K562 (cell line): ENCODE results near the gene ZNF181. TPM values are rescaled to one million over a fixed set of nuclear protein-coding genes. Genes with fewer than 3 reads are reported as not detected.

ENCODE experiments used
- ATAC-seq: fragments of 200-7000 bp; cut with Tn5 transposase; 3 replicates; pipeline ENCODE4 v1.9.1; 2020; ENCODE audit warnings: moderate library complexity
- BruUV-seq: library from RNA; stranded (reverse); fragments of 400-500 nt; replicated peaks from 2 replicates; lab custom pipeline; 2021; lab: Mats Ljungman, UMichigan
- CTCF ChIA-PET: fragments of 300-600 bp; formaldehyde crosslinking; extraction: SDS; loops from one replicate; lab custom pipeline; 2021; ENCODE audit warnings: low intra/inter-chr PET ratio; lab: Yijun Ruan, JAX
- POLR2A ChIA-PET: fragments of 300-600, 350-650 bp; sonication (Branson Sonifier 250); formaldehyde crosslinking; extraction: SDS; loops from one replicate; lab custom pipeline; 2021; ENCODE audit warnings: antibody characterized with exemption, inconsistent platforms; lab: Yijun Ruan, JAX
- DNase-seq, 4 experiments: peaks; one replicate each; pipeline versions ENCODE4 v3.0.0 to v3.0.0-alpha.2; 2011 to 2018; ENCODE audit warnings: low spot score in 3 of 4, mixed read lengths in 3 of 4; ENCODE audit errors: extremely low read depth in 1 of 4
- FAIRE-seq: peaks from 2 replicates; lab custom pipeline; 2011; peaks lifted over from hg19 to GRCh38; lab: Jason Lieb, UNC
- H2AFZ ChIP-seq: 2 replicates; pipeline ENCODE4 v1.6.0; 2011; ENCODE audit warnings: low read depth, low read length, control low read depth, inconsistent platforms
- H3K27ac ChIP-seq: fragments of 200-600 bp; 3 replicates; pipeline ENCODE4 v1.8.0; 2011; ENCODE audit warnings: low read depth, mild to moderate bottlenecking, control low read depth, inconsistent platforms, low read length, moderate library complexity, mixed read lengths; ENCODE audit errors: extremely low read depth
- H3K27me3 ChIP-seq, 2 experiments: fragments of 300-600 bp in 1 of 2; 2 replicates in 1 of 2; 3 replicates in 1 of 2; pipeline versions ENCODE4 v1.6.0 to v1.8.0; 2011; ENCODE audit warnings: inconsistent platforms in 2 of 2, low read length in 2 of 2, mild to moderate bottlenecking in 1 of 2, mixed read lengths in 1 of 2, moderate library complexity in 1 of 2; ENCODE audit not compliant: control insufficient read depth in 2 of 2, insufficient read depth in 2 of 2
- H3K36me3 ChIP-seq: fragments of 300-600 bp; 3 replicates; pipeline ENCODE4 v1.8.0; 2011; ENCODE audit warnings: mild to moderate bottlenecking, low read length, inconsistent platforms; ENCODE audit not compliant: control insufficient read depth, insufficient read depth
- H3K4me1 ChIP-seq, 2 experiments: fragments of 200-600 bp in 1 of 2; replicated peaks in 1 of 2; 2 replicates in 1 of 2; 3 replicates in 1 of 2; pipeline versions ENCODE4 v1.5.1 to v1.8.0; 2011; ENCODE audit warnings: inconsistent platforms in 2 of 2, low read length in 2 of 2, mild to moderate bottlenecking in 1 of 2, mixed read lengths in 1 of 2, moderate library complexity in 1 of 2; ENCODE audit not compliant: control insufficient read depth in 2 of 2, insufficient read depth in 2 of 2
- H3K4me2 ChIP-seq: 2 replicates; pipeline ENCODE4 v1.6.1; 2011; ENCODE audit warnings: low read length, control low read depth, inconsistent platforms, mixed read lengths; ENCODE audit not compliant: insufficient read depth
- H3K4me3 ChIP-seq: fragments of 200-600 bp; sonication (generic), shearing (Covaris generic); 2 replicates; pipeline ENCODE4 v1.5.1; 2016; ENCODE audit warnings: control low read depth, inconsistent platforms
- H3K79me2 ChIP-seq: fragments of 200-600 bp; 3 replicates; pipeline ENCODE4 v1.8.0; 2011; ENCODE audit warnings: low read length, inconsistent platforms; ENCODE audit not compliant: control insufficient read depth, insufficient read depth
- H3K9ac ChIP-seq, 2 experiments: 2 replicates each; pipeline versions ENCODE4 v1.6.0 to v1.6.1; 2011; ENCODE audit warnings: low read depth in 2 of 2, low read length in 2 of 2, control low read depth in 1 of 2, inconsistent platforms in 1 of 2, mild to moderate bottlenecking in 1 of 2, mixed read lengths in 1 of 2; ENCODE audit not compliant: insufficient read depth in 1 of 2
- H3K9me1 ChIP-seq: one replicate; pipeline ENCODE4 v1.6.0; 2011; ENCODE audit warnings: inconsistent platforms, mild to moderate bottlenecking, low read length, moderate library complexity; ENCODE audit not compliant: control insufficient read depth, insufficient read depth
- H3K9me3 ChIP-seq: replicated peaks from 2 replicates; pipeline ENCODE4 v1.5.1; 2011; ENCODE audit warnings: low read depth, low read length, inconsistent platforms; ENCODE audit not compliant: control insufficient read depth, insufficient read depth
- H4K20me1 ChIP-seq: replicated peaks from 2 replicates; pipeline ENCODE4 v1.6.1; 2011; ENCODE audit warnings: low read length, inconsistent platforms, mixed read lengths; ENCODE audit not compliant: control insufficient read depth, insufficient read depth
- ATF1 ChIP-seq, 2 experiments: fragments of 450-650 bp in 1 of 2; IDR thresholded peaks; 2 replicates each; pipeline ENCODE4 v1.6.1; 2016; ENCODE audit warnings: missing compliant biosample characterization in 1 of 2, missing genetic modification characterization in 1 of 2
- ZBTB5 ChIP-seq: fragments of 450-650 bp; IDR thresholded peaks from 2 replicates; pipeline ENCODE4 v1.6.1; 2017; ENCODE audit warnings: antibody characterized with exemption
- WGBS: fragments of 100-300 bp; shearing (Covaris generic); methylation state at CpG from one replicate; pipeline ENCODE4 v1.1.6; 2016; ENCODE audit warnings: low coverage, mixed read lengths; ENCODE audit not compliant: insufficient coverage; ENCODE audit errors: missing lambda C conversion rate; 5-methylcytosine and 5-hydroxymethylcytosine counted together
- in situ Hi-C: fragments of 300-500 bp; cut with MboI; formaldehyde crosslinking; loops from 4 replicates; pipeline ENCODE4 v1.15.0; 2018; ENCODE audit warnings: inconsistent platforms, mixed read lengths
- intact Hi-C: fragments of 100-400 bp; cut with micrococcal nuclease; formaldehyde crosslinking; loops from 2 replicates; pipeline ENCODE4 v1.14.2; 2022
- polyA plus RNA-seq, 8 experiments: library from polyadenylated mRNA; depleted of rRNA in 4 of 8; stranded (reverse) in 5 of 8; unstranded in 3 of 8; fragments of >200 nt; fragmentation: Nextera tagmentation in 2 of 8; fragmentation: Illumina TruSeq in 1 of 8; extraction: Ambion mirVana in 2 of 8; extraction: Trizol in 1 of 8; gene quantifications; 2 replicates each; pipeline versions ENCODE4 v1.2.1 to v1.2.3, GENCODE V29; 2011 to 2014; ENCODE audit warnings: inconsistent platforms in 1 of 8, missing spikeins in 1 of 8
- total RNA-seq, 7 experiments: library from RNA; depleted of rRNA in 6 of 7; stranded (reverse); fragments of >200 nt in 6 of 7; fragmentation: Illumina TruSeq in 2 of 7; extraction: Trizol in 2 of 7; gene quantifications; 2 replicates each; pipeline versions ENCODE4 v1.2.1 to v1.2.3, GENCODE V29; 2011 to 2021; ENCODE audit warnings: low replicate concordance in 1 of 7

Gene ZNF181
- total and polyA plus RNA-seq, 9 of the 15 experiments (the other 6 are each of a cell fraction or from before 2014, with no cell fraction given), result 4.3 to 20.3 (median 12.1) TPM

GRCh38 chr19:34711890-34712289 lies 22.2 kb upstream of the ZNF181 start:
- no peak overlapping the region for H3K9ac ChIP-seq
- H3K4me2 ChIP-seq, result no peak overlapping the region
- no peak overlapping the region for H3K4me3 ChIP-seq
- BruUV-seq, result no TSS peak
- ChIA-PET CTCF (interaction anchor here (2.1 to 3.2 kb wide), 2 partner anchors 72 to 934 kb away, joined by 14 to 29 read pairs; no protein-coding TSS in a partner anchor), POLR2A (interaction anchor here (0.6 to 1.6 kb wide), 2 partner anchors 20 to 900 kb away, joined by 3 to 4 read pairs; no protein-coding TSS in a partner anchor)
- H2AFZ ChIP-seq, result no peak overlapping the region
- H3K27me3 ChIP-seq, result 0 out of 5 replicates have a peak, but pooled peaks cover 0 to 4% of the 10 kb centered on the region in 2 experiments
- ATAC-seq, result no peak
- no peaks in the 10 kb centered on the region for H3K9me1 ChIP-seq
- no peak for FAIRE-seq
- H3K36me3 ChIP-seq, result no peaks in the 10 kb centered on the region
- in situ Hi-C loops, result loop anchor here (5.0 to 25.0 kb wide), 2 partner anchors 75 to 1275 kb away; no protein-coding TSS in a partner anchor
- H4K20me1 ChIP-seq, result no peaks in the 10 kb centered on the region
- H3K9me3 ChIP-seq, result peaks cover 2% of the 10 kb centered on the region; the same call in 1 of the 2 replicates
- TF ChIP-seq ATF1 (CRISPR knock-in tag; IDR thresholded peaks at IDR 0.05), result no peak
- no peak for TF ChIP-seq ATF1 (tag; IDR thresholded peaks at IDR 0.05)
- TF ChIP-seq ZBTB5, result no peak
- intact Hi-C loops, result loop anchor here (1.0 kb wide), 2 partner anchors 73 to 156 kb away; no protein-coding TSS in a partner anchor
- no peak overlapping the region for H3K27ac ChIP-seq
- whole genome bisulfite sequencing, result 2% methylated on average over 4 of the region's 6 CpGs
- DNase-seq, result no peak
- H3K4me1 ChIP-seq, result peaks cover 0 to 4% of the 10 kb centered on the region in 2 experiments; a peak in 2 of 5 replicates
- no peaks in the 10 kb centered on the region for H3K79me2 ChIP-seq
